ENCODE results near the gene TMEM250. TPM values are rescaled to one million over a fixed set of nuclear protein-coding genes. Genes with fewer than 3 reads are reported as not detected.
"Not testable (repeated sequence)": the region's sequence is repeated elsewhere in the genome, so short reads cannot be mapped to it uniquely, and the experiment has no call there.

The TMEM250 gene
- 18.7 TPM for total RNA-seq
- long read RNA-seq, transcript TMEM250-201 (2 exons, 2,823 nt), result major isoform, 19 of 30 reads
- long read RNA-seq, partial matches to known transcripts, result 1 of 30 reads
- long read RNA-seq, other reads (novel, unspliced or antisense), result 9 of 30 reads

GRCh38 chr9:136118320-136119060 is at the start of gene TMEM250:
Gene TMEM250, minus strand, starts transcription at chr9:136118875. Its CDS starts 1,975 bp downstream, at chr9:136116900.
- DNase-seq (ENCODE audit: missing footprints) (peak; percentile 99), ATAC-seq (peak; percentile 93)
- intact Hi-C loops (cut with DNase I), result loop anchor here (1.0 to 2.0 kb wide), 3 partner anchors 23 to 158 kb away; partner anchors contain the start of genes NACC2 and UBAC1

GRCh38 chr9:136163248-136163850 is 44.7 kb upstream of the TMEM250 start:
- DNase-seq (ENCODE audit: missing footprints), result peak; percentile 1
- intact Hi-C loops (cut with DNase I), result no loop called here
- ATAC-seq, result no peak

GRCh38 chr9:136160995-136161610 is 42.4 kb upstream of the TMEM250 start:
- ATAC-seq (no peak), DNase-seq (ENCODE audit: missing footprints) (peak; percentile 67)
- intact Hi-C loops (cut with DNase I), result no loop called here

GRCh38 chr9:136160381-136160841 is 41.7 kb upstream of the TMEM250 start:
- ATAC-seq (no peak), DNase-seq (ENCODE audit: missing footprints) (peak; percentile 46)
- intact Hi-C loops (cut with DNase I), result no loop called here

- intact Hi-C loops (cut with DNase I), result no loop called here
- ATAC-seq (no peak), DNase-seq (ENCODE audit: missing footprints) (no peak)
These were observed 41.2 kb upstream of the TMEM250 start for GRCh38 chr9:136159851-136160250.

- no peak for ATAC-seq
- intact Hi-C loops (cut with DNase I), result no loop called here
- peak; percentile 22 for DNase-seq (ENCODE audit: missing footprints)
These were observed 39.0 kb upstream of the TMEM250 start for GRCh38 chr9:136157477-136158265.

GRCh38 chr9:136156209-136157120 is 37.8 kb upstream of the TMEM250 start:
- DNase-seq (ENCODE audit: missing footprints) (peak; percentile 45), ATAC-seq (no peak)
- intact Hi-C loops (cut with DNase I), result no loop called here

- DNase-seq (ENCODE audit: missing footprints) (peak; percentile 11), ATAC-seq (no peak)
- intact Hi-C loops (cut with DNase I), result no loop called here
These were observed 36.9 kb upstream of the TMEM250 start for GRCh38 chr9:136155576-136155975.

- ATAC-seq (no peak), DNase-seq (ENCODE audit: missing footprints) (peak; percentile 57)
- intact Hi-C loops (cut with DNase I), result no loop called here
These were observed 36.3 kb upstream of the TMEM250 start for GRCh38 chr9:136154943-136155342.

GRCh38 chr9:136153381-136154065 is 34.8 kb upstream of the TMEM250 start:
- ATAC-seq (no peak), DNase-seq (ENCODE audit: missing footprints) (peak; percentile 41)
- intact Hi-C loops (cut with DNase I), result no loop called here

- intact Hi-C loops (cut with DNase I), result no loop called here
- DNase-seq (ENCODE audit: missing footprints), result no peak
- ATAC-seq, result no peak
These were observed 34.3 kb upstream of the TMEM250 start for GRCh38 chr9:136152931-136153330.

GRCh38 chr9:136152543-136152866 is 33.8 kb upstream of the TMEM250 start:
- ATAC-seq, result no peak
- intact Hi-C loops (cut with DNase I), result no loop called here
- peak; percentile 28 for DNase-seq (ENCODE audit: missing footprints)

GRCh38 chr9:136151848-136152542 is 33.3 kb upstream of the TMEM250 start:
- peak; percentile 15 for DNase-seq (ENCODE audit: missing footprints)
- ATAC-seq, result no peak
- intact Hi-C loops (cut with DNase I), result no loop called here

GRCh38 chr9:136151214-136151804 is 32.6 kb upstream of the TMEM250 start:
- no peak for ATAC-seq
- DNase-seq (ENCODE audit: missing footprints), result peak; percentile 30
- intact Hi-C loops (cut with DNase I), result no loop called here

GRCh38 chr9:136150664-136151213 is 32.1 kb upstream of the TMEM250 start:
- DNase-seq (ENCODE audit: missing footprints); intact Hi-C loops (cut with DNase I); ATAC-seq: not testable (repeated sequence)

- intact Hi-C loops (cut with DNase I), result no loop called here
- DNase-seq (ENCODE audit: missing footprints), result peak; percentile 49
- no peak for ATAC-seq
These were observed 31.2 kb upstream of the TMEM250 start for GRCh38 chr9:136149853-136150252.
